Upper lobe of left lung (tissue), 4 donors: ENCODE data around the gene CCDC38.

Experiments used
- CTCF ChIP-seq, 6 experiments: fragments of 450-650 bp in 4 of 6; fragments of 200-600 bp in 2 of 6; sonication (generic) in 2 of 6; IDR thresholded peaks; one replicate each; pipeline ENCODE4 v1.5.1; 2016 to 2019; ENCODE audit warnings: antibody characterized with exemption in 6 of 6
- POLR2A ChIP-seq, 4 donors: fragments of 450-650 bp; IDR thresholded peaks; one replicate each; pipeline ENCODE4 v1.5.1; 2016 to 2017; ENCODE audit warnings: antibody characterized with exemption in 4 of 4, mild to moderate bottlenecking in 2 of 4
- POLR2AphosphoS5 ChIP-seq, 2 donors: sonication (generic); formaldehyde crosslinking; IDR thresholded peaks; one replicate each; pipeline ENCODE4 v1.5.1; 2017; ENCODE audit warnings: antibody characterized with exemption in 2 of 2

GRCh38 chr12:95880895-95881294 lies 61.5 kb downstream of the CCDC38 start:
- TF ChIP-seq POLR2A (IDR thresholded peaks at IDR 0.05) (no peak), CTCF (IDR thresholded peaks at IDR 0.05) (no peak), POLR2AphosphoS5 (IDR thresholded peaks at IDR 0.05) (no peak)
